Activated T-cell treated with anti-CD3 and anti-CD28 coated beads, Interleukin-2, amount 50 U/mL, for 24 hours (primary cell): ENCODE measurements around the gene PEX3.
"Not testable (repeated sequence)": the region's sequence is repeated elsewhere in the genome, so short reads cannot be mapped to it uniquely, and the experiment has no call there.

Experiments used
- DNase-seq: peaks from one replicate; pipeline ENCODE4 v3.0.0-alpha.2; 2020
- H3K27ac Mint-ChIP-seq: 2 replicates; pipeline ENCODE4 v1.8.0; 2020; ENCODE audit warnings: mild to moderate bottlenecking, mixed read lengths
- H3K27me3 Mint-ChIP-seq: 2 replicates; pipeline ENCODE4 v1.8.0; 2020; ENCODE audit warnings: mixed read lengths
- H3K36me3 Mint-ChIP-seq: 2 replicates; pipeline ENCODE4 v1.8.0; 2020; ENCODE audit warnings: low read depth, mixed read lengths
- H3K4me1 Mint-ChIP-seq: 2 replicates; pipeline ENCODE4 v1.8.0; 2020; ENCODE audit warnings: low read depth, mixed read lengths
- H3K4me3 Mint-ChIP-seq: 2 replicates; pipeline ENCODE4 v1.8.0; 2020; ENCODE audit warnings: mild to moderate bottlenecking, moderate library complexity, mixed read lengths
- H3K9me3 Mint-ChIP-seq: 2 replicates; pipeline ENCODE4 v1.8.0; 2020; ENCODE audit warnings: mixed read lengths

The PEX3 gene

DNA sequence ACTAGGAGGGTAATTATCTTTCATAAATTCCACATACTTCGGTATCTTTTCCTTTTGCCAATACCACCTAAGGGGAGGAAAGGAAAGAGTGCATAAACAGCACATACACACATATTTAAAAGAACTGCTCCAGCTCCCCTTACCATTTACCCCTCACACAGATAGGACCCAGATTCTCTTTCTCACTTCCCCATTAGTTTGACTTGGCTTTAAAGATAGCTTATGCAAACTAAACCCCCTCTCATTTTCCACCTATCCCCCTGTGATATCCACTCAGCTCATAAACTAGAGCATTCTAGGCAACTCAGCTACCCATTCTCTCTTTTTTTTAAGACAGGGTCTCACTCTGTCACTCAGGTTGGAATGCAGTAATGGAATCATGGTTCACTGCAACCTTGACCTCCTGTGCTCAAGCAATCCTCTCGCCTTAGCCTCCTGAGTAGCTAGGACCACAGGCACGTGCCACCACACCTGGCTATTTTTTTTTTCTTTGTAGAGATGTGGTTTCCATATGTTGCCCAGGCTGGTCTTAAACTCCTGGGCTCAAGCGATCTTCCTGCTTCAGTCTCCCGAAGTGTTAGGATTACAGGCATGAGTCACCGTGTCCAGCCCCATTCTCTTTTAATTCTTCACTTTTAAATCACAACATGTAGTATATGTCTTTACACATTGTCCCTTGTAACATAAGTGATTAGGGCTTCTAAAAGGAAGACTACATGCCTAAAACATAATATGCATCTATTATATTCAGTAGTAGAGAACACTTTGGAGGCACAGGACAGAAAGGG is 56.9 kb downstream of the PEX3 start:
- Mint-ChIP-seq H3K27me3 (no peaks in the 10 kb centered on the region), H3K9me3 (no peaks in the 10 kb centered on the region), H3K27ac (no peak overlapping the region), H3K36me3 (peaks cover 24% of the 10 kb centered on the region), H3K4me1 (peaks cover 35% of the 10 kb centered on the region), H3K4me3 (no peak overlapping the region)
- no peak for DNase-seq

DNA sequence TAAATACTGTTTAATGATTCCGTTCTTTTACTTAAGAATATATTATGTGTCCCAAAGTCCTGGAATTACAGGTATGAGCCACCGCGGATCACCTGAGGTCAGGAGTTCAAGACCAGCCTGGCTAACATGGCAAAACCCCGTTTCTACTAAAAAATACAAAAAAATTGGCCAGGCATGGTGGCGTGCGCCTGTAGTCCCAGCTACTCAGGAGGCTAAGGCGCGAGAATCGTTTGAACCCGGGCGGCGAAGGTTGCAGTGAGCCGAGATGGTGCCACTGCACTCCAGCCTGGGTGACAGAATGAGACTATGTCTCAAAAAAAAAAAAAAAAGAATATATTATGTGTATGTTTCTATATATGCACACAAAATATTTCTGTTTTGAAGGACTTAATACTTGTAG is 59.7 kb downstream of the PEX3 start:
- H3K4me3 Mint-ChIP-seq: peak overlapping the region; percentile 82
- DNase-seq, H3K27ac Mint-ChIP-seq, H3K27me3 Mint-ChIP-seq, H3K9me3 Mint-ChIP-seq: not testable (repeated sequence)
- peaks cover 38% of the 10 kb centered on the region for H3K4me1 Mint-ChIP-seq
- H3K36me3 Mint-ChIP-seq: peaks cover 28% of the 10 kb centered on the region

- Mint-ChIP-seq H3K4me1 (peaks cover 30% of the 10 kb centered on the region), H3K27ac (peak within 1 kb of the TSS; percentile 95), H3K4me3 (peak within 1 kb of the TSS; percentile 82), H3K36me3 (peaks cover 20% of the 10 kb centered on the region), H3K27me3 (no peaks in the 10 kb centered on the region), H3K9me3 (no peaks in the 10 kb centered on the region)
- DNase-seq: peak; percentile 81
Measured at GRCh38 chr6:143510991-143511891, 60.6 kb downstream of the PEX3 start, which contains the start of gene FUCA2. FUCA2 (minus strand) TSS chr6:143511720; CDS start chr6:143511634, 86 bp downstream.

DNA sequence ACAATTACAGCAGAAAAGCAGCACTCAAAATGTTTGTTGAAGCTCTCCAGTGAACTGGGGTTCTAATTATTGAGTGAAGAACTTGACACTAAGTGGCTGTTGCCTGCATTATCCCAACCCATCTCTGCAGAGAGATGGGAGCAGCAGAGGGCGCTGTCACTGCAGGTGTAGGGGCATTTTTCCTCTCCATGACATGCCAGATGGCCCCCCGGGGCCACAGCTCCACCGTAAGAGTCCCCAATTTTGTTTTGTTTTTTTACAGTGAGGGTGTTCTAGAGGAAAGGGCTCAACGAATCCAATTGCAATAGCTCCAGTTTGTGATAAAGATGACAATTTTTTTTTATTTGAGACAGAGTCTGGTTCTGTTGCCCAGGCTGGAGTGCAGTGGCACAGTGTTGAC is 62.8 kb downstream of the PEX3 start:
- H3K36me3 Mint-ChIP-seq: peaks cover 14% of the 10 kb centered on the region
- no peak overlapping the region for H3K27ac Mint-ChIP-seq
- no peaks in the 10 kb centered on the region for H3K9me3 Mint-ChIP-seq
- H3K4me1 Mint-ChIP-seq: peaks cover 33% of the 10 kb centered on the region
- no peaks in the 10 kb centered on the region for H3K27me3 Mint-ChIP-seq
- H3K4me3 Mint-ChIP-seq: no peak overlapping the region
- no peak for DNase-seq

DNA sequence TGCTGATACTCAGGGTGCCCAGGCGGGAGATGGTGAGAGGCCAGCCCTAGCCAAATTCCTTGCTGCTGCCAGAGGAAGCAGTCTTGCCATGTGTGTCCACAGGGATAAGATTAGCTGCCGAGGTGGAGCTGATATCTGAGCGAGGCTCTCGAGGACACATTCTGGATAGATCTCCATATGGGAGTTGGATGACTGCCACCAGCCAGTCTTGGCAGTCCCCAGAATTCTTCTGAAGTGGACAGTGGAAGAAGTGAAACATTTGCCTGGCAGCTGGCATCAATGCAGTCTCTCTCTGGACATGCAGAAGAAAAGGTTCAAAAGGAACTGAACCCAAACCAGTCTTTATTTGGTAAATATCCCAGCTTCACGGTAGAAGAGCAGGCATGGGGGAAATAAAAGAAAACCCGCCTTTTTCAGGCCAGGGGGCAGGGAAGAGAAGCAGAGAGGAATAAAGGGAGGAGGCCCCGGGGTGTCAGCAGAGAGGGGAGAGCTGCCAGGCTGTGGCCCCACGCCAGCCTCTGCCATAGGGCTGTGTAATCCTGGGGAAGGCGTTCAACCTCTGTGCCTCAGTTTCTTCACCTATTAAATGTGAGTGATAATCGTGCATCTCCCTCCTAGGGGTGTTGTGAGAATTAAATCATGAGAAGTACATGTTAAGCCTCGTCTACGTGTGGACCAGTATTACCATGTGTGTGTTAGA is 64.6 kb downstream of the PEX3 start:
- Mint-ChIP-seq H3K27me3 (no peaks in the 10 kb centered on the region), H3K4me1 (peaks cover 25% of the 10 kb centered on the region), H3K9me3 (no peaks in the 10 kb centered on the region), H3K4me3 (no peak overlapping the region), H3K27ac (no peak overlapping the region), H3K36me3 (peaks cover 14% of the 10 kb centered on the region)
- DNase-seq: no peak

DNA sequence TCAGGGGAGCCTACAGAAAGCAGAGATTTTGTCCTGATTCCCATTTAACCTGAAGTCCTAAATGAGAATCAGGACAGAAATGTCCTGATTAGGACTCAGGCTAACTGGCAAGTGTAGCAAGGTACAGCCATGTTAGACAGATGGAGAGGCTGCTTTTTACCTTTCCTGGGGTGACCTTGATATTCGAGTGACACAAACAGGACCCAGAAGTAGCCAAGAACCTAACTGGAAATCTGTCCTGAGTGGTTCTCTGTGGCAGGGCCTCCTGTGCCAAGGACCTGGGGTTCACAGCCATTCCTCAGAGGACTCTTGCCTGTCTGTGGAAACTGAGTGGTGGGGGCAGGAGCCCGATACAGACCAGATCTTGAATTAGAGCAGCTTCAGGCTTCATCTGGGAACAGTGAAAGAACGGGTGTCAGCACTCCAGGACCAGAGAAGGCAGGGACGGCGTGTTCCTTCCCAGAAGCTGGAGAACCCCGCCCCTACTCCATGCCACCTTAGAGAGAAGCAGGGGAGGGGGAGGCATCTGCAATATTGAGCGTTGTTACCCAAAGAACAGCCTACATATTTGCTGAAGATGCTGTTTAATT is 65.3 kb downstream of the PEX3 start:
- peaks cover 21% of the 10 kb centered on the region for H3K4me1 Mint-ChIP-seq
- H3K27ac Mint-ChIP-seq: no peak overlapping the region
- no peaks in the 10 kb centered on the region for H3K27me3 Mint-ChIP-seq
- peaks cover 12% of the 10 kb centered on the region for H3K36me3 Mint-ChIP-seq
- no peak for DNase-seq
- H3K9me3 Mint-ChIP-seq: no peaks in the 10 kb centered on the region
- no peak overlapping the region for H3K4me3 Mint-ChIP-seq

DNA sequence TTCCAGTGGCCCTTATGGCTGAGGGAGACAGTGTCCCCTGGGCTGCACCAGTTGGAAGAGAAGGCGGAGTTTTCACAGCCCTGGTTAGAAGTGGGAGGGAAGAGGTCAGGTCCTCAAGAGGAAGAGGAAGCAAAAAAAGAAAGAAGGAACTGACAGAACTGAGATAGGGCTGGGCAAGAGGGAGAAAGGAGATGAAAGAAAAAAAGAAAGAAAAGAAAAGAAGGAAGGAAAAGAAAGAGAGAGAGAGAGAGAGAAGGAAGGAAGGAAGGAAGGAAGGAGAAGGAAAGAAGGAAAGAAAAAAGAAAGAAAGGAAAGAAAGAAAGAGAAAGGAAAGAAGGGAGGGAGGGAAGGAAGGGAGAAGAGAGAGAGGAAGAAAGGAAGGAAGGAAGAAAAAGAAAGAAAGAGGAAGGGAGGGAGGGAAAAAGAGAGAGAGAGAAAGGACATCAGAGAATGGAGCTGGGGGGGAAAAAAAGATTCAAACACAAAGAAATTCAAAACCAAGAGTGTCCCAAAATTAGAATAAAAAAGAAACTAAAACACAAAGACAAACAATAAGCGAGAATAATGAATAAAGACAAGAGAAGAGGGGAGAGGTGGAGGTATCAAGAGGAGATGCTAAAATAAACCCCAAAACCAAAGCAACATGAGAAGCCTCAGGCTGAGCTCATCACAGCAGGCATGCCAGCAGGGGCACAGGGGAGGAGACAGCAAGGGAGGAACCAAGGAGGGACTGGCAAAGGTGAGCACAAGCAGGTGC is 66.3 kb downstream of the PEX3 start:
- Mint-ChIP-seq H3K36me3 (peaks cover 6% of the 10 kb centered on the region), H3K27me3 (no peaks in the 10 kb centered on the region), H3K4me3 (no peak overlapping the region), H3K4me1 (peaks cover 12% of the 10 kb centered on the region), H3K27ac (peak overlapping the region; percentile 22), H3K9me3 (no peaks in the 10 kb centered on the region)
- DNase-seq: no peak

GRCh38 chr6:143517447-143517773 is 66.8 kb downstream of the PEX3 start:
- DNase-seq: no peak
- Mint-ChIP-seq H3K36me3 (peaks cover 5% of the 10 kb centered on the region), H3K27me3 (no peaks in the 10 kb centered on the region), H3K9me3 (no peaks in the 10 kb centered on the region), H3K4me1 (peaks cover 9% of the 10 kb centered on the region), H3K27ac (peak overlapping the region; percentile 22), H3K4me3 (no peak overlapping the region)

- H3K27me3 Mint-ChIP-seq: no peaks in the 10 kb centered on the region
- H3K9me3 Mint-ChIP-seq: no peaks in the 10 kb centered on the region
- H3K4me3 Mint-ChIP-seq: no peak overlapping the region
- H3K27ac Mint-ChIP-seq: no peak overlapping the region
- H3K4me1 Mint-ChIP-seq: no peaks in the 10 kb centered on the region
- no peaks in the 10 kb centered on the region for H3K36me3 Mint-ChIP-seq
- DNase-seq: no peak
Measured at GRCh38 chr6:143522039-143522600, 71.5 kb downstream of the PEX3 start.

GRCh38 chr6:143525356-143525755 is 74.8 kb downstream of the PEX3 start:
- DNase-seq: no peak
- Mint-ChIP-seq H3K27ac (no peak overlapping the region), H3K9me3 (no peaks in the 10 kb centered on the region), H3K36me3 (no peaks in the 10 kb centered on the region), H3K4me1 (peaks cover 13% of the 10 kb centered on the region), H3K4me3 (no peak overlapping the region), H3K27me3 (no peaks in the 10 kb centered on the region)

- H3K36me3 Mint-ChIP-seq: no peaks in the 10 kb centered on the region
- no peak for DNase-seq
- H3K9me3 Mint-ChIP-seq: no peaks in the 10 kb centered on the region
- peaks cover 13% of the 10 kb centered on the region for H3K4me1 Mint-ChIP-seq
- no peak overlapping the region for H3K27ac Mint-ChIP-seq
- H3K27me3 Mint-ChIP-seq: no peaks in the 10 kb centered on the region
- no peak overlapping the region for H3K4me3 Mint-ChIP-seq
Measured at GRCh38 chr6:143527677-143528076, 77.1 kb downstream of the PEX3 start.

GRCh38 chr6:143528164-143528811 is 77.7 kb downstream of the PEX3 start:
- Mint-ChIP-seq H3K4me1 (peaks cover 13% of the 10 kb centered on the region), H3K36me3 (no peaks in the 10 kb centered on the region), H3K4me3 (no peak overlapping the region), H3K27ac (peak overlapping the region; percentile 57), H3K27me3 (no peaks in the 10 kb centered on the region), H3K9me3 (no peaks in the 10 kb centered on the region)
- no peak for DNase-seq

DNA sequence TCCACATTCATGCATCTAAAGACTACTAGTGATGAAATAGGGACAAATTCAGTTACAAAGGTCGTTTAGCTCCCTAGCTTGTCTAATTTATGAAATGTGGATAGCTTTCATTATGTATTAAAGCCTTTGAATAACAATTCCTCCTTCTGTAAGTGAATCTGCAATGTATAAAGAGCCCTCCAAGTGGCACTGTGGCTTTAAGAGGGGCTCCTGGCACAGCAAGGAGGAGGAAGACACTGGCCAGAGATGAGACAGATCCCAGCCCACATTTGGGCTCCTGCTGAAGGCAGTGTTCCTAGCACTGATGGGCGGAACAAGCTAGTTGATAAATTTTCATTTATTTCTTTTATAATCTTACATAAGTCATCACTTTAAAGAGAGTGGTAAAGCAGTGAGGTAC is 78.5 kb downstream of the PEX3 start:
- Mint-ChIP-seq H3K4me3 (no peak overlapping the region), H3K27me3 (no peaks in the 10 kb centered on the region), H3K4me1 (peaks cover 13% of the 10 kb centered on the region), H3K36me3 (no peaks in the 10 kb centered on the region), H3K9me3 (no peaks in the 10 kb centered on the region), H3K27ac (no peak overlapping the region)
- no peak for DNase-seq
